Subcutaneous adipose tissue (tissue), 4 donors: Measurements from ENCODE around the gene HFM1. TPM values are rescaled to one million over a fixed set of nuclear protein-coding genes. Genes with fewer than 3 reads are reported as not detected.

Source experiments
- CTCF ChIP-seq: fragments of 450-650 bp; IDR thresholded peaks from one replicate; pipeline ENCODE4 v1.5.1; 2016; ENCODE audit warnings: low read depth, mild to moderate bottlenecking, control low read depth, antibody characterized with exemption, moderate library complexity
- total RNA-seq, 4 donors: library from RNA; depleted of rRNA; stranded (reverse); fragments of >200 nt; gene quantifications; one replicate each; pipeline ENCODE4 v1.1.0, GENCODE V29; 2016

The HFM1 gene
- total RNA-seq, 4 donors from 2014 or later = 0.38 to 3.8 (median 1.1) TPM

GRCh38 chr1:91307784-91308409 is 96.7 kb downstream of the HFM1 start:
- TF ChIP-seq CTCF = no peak

DNA sequence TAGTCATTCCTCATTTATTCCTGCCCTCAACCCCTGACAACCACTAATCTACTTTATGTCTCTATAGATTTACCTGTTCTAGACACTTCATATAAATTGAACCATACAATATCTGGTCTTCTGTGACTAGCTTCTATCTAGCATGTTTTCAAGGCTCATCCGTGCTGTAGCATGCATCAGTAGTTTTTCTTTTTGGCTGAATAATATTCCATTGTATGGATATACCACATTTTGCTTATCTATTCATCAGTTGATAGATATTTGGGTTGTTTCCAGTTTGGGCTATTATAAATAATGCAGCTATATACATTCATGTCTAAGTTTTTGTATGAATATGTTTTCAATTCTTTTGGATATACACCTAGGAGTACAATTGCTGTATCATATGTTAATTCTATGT is 101.5 kb downstream of the HFM1 start:
- no peak for TF ChIP-seq CTCF

GRCh38 chr1:91283421-91283726 is 121.3 kb downstream of the HFM1 start:
- no peak for TF ChIP-seq CTCF

- TF ChIP-seq CTCF = no peak
These were observed 121.8 kb downstream of the HFM1 start for GRCh38 chr1:91282695-91283420.

DNA sequence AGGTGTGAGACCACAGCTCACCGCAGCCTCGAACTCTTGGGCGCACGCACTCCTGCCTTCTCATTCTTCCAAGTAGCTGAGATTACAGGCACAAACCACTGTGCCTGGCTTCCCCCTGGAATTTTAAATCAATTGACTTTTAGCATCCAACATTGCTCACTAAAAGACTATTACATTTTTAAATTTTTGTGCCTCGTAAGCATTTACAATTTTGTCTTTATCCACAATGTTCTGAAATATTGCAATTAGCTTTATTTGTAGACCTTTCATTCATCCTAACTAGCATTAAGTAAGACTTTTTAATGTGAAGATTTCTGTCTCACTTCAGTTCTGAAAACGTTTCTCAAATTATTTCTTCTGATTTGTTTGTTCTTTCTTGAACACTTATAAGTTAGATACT is 122.9 kb downstream of the HFM1 start:
- no peak for TF ChIP-seq CTCF

DNA sequence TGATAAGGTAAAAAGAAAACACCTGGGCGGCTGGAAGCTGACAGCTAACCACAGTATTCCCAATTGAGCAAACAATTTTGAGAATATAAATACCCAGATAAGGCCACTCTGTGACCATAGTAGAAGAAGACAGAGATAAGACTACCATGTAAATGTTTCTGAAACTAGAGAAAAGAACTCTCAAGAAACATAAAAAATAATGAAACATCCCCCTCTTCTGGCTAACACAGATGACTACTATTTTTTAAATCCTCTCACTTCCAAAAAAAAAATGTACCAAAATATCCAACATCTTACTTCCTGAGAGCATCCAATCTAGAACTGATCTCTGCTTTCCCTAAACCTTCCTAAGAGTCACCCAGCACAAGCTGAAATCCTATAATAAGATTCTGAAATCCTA is 125.9 kb downstream of the HFM1 start:
- TF ChIP-seq CTCF = no peak

GRCh38 chr1:91273875-91274274 is 130.8 kb downstream of the HFM1 start:
- TF ChIP-seq CTCF = no peak
